Astrocyte of the cerebellum (primary cell): ENCODE data around the gene PHKG2.

Experiments used
- DNase-seq: peaks from one replicate; pipeline ENCODE4 v3.0.0-alpha.2; 2011; ENCODE audit warnings: low read depth
- H3K4me3 ChIP-seq: 2 replicates; pipeline ENCODE4 v1.5.1; 2011; ENCODE audit warnings: mild to moderate bottlenecking, low read depth, low read length, moderate library complexity
- in situ Hi-C: cut with HindIII; loops from 2 replicates; pipeline ENCODE4 v1.10.0; 2017; ENCODE audit warnings: low sequenced_read_pairs
- TF ChIP-seq, protein P1 (sequence below): IDR thresholded peaks from 2 replicates; pipeline ENCODE4 v1.5.1; 2012; ENCODE audit warnings: low read length, low read depth, moderate library complexity, mild to moderate bottlenecking; ENCODE audit errors: missing control alignments

The PHKG2 gene

GRCh38 chr16:30764816-30765465 lies 16.7 kb downstream of the PHKG2 start:
- in situ Hi-C loops = no loop called here
- no peak for DNase-seq
- no peak overlapping the region for H3K4me3 ChIP-seq
- TF ChIP-seq, protein P1, sequence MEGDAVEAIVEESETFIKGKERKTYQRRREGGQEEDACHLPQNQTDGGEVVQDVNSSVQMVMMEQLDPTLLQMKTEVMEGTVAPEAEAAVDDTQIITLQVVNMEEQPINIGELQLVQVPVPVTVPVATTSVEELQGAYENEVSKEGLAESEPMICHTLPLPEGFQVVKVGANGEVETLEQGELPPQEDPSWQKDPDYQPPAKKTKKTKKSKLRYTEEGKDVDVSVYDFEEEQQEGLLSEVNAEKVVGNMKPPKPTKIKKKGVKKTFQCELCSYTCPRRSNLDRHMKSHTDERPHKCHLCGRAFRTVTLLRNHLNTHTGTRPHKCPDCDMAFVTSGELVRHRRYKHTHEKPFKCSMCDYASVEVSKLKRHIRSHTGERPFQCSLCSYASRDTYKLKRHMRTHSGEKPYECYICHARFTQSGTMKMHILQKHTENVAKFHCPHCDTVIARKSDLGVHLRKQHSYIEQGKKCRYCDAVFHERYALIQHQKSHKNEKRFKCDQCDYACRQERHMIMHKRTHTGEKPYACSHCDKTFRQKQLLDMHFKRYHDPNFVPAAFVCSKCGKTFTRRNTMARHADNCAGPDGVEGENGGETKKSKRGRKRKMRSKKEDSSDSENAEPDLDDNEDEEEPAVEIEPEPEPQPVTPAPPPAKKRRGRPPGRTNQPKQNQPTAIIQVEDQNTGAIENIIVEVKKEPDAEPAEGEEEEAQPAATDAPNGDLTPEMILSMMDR = no peak

DNA sequence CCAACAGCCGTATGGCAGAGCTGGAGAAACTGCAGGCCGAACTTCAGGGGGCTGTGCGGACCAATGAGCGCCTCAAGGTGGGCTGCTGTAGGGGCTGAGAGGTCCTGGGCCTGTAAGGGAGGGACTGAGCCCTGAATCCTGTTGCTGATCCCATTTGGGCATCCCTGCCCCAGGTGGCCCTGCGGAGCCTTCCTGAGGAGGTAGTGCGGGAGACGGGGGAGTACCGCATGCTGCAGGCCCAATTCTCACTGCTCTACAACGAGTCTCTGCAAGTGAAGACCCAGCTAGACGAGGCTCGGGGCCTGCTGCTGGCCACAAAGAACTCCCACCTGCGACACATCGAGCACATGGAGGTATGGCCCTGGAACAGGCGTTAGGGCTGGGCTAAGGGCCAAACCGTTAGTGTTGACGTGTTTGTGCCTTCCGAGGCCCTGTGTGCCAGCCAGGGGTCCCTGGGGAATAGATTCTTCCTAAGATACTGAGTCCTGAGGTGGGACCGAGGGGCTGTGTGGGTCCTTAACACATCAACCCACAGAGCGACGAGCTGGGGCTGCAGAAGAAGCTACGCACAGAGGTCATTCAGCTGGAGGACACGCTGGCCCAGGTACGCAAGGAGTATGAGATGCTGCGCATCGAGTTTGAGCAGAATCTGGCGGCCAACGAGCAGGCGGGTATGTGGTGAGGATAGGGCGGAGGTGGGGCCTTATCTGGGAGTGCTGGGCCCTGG lies 18.1 kb downstream of the PHKG2 start:
- in situ Hi-C loops = no loop called here
- H3K4me3 ChIP-seq = no peak overlapping the region
- no peak for DNase-seq
- TF ChIP-seq, protein P1 = no peak

- H3K4me3 ChIP-seq = no peak overlapping the region
- TF ChIP-seq, protein P1 = no peak
- no peak for DNase-seq
- in situ Hi-C loops = no loop called here
These were observed 18.7 kb downstream of the PHKG2 start for GRCh38 chr16:30766933-30767284.

- TF ChIP-seq, protein P1 = no peak
- in situ Hi-C loops = no loop called here
- no peak overlapping the region for H3K4me3 ChIP-seq
- no peak for DNase-seq
These were observed 19.7 kb downstream of the PHKG2 start for GRCh38 chr16:30767767-30768465.

DNA sequence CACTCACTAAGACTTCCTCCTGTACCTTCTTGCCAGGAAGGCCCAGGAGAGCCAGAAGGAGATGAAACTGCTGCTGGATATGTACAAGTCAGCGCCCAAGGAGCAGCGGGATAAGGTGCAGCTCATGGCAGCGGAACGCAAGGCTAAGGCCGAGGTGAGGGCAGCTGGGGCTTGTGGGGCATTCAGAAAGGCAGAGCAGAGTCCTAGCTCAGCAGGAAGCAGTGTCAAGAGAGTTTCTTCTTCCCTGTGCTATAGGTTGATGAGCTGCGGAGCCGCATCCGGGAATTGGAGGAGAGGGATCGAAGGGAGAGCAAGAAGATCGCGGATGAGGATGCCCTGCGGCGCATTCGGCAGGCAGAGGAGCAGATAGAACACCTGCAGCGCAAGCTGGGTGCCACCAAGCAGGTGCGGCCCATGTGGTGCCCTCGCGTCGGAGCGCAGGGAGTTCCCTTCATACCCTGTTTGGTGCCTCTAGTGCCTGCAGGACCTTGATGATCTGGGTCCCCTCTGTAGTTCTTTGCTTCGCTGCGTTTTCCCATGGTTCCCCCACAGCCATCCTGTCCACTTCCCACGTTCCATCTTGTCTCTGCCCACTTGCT lies 20.5 kb downstream of the PHKG2 start:
- H3K4me3 ChIP-seq = no peak overlapping the region
- in situ Hi-C loops = no loop called here
- TF ChIP-seq, protein P1 = no peak
- no peak for DNase-seq

DNA sequence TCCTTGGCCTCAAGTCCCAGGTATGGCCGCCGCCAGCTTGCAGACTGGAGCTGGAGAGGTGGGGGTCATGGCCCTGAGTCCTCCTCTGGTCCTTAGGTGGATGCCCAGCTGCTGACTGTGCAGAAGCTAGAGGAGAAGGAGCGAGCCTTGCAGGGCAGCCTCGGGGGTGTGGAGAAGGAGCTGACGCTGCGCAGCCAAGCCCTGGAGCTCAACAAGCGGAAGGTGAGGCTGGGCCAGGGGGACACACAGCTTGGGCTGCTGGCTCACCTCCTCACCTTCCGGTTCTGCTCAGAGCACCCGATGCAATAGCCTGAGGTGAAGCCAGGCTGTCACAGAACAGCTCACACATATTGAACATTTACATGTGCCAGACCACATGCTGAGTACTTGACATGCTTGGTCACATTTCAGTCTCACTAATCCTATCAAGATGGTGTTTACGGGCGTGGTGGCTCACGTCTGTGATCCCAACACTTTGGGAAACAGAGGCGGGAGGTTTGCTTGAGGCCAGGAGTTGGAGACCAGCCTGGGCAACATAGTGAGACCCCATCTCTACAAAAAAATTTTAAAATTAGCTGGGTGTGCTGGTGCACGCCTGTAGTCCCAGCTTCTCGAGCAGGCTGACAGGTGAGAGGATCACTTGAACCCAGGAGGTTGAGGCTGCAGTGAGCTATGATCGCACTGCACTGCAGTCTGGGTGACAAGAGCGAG lies 21.3 kb downstream of the PHKG2 start:
- TF ChIP-seq, protein P1 = no peak
- H3K4me3 ChIP-seq = no peak overlapping the region
- DNase-seq = no peak
- in situ Hi-C loops = no loop called here
